GM12878 (cell line): ENCODE measurements around the gene UTS2R. TPM values are rescaled to one million over a fixed set of nuclear protein-coding genes. Genes with fewer than 3 reads are reported as not detected.
A peak's percentile ranks its signal among the peaks of the same experiment; 100 is the strongest.

Experiments
- ATAC-seq: fragments of 200-7000 bp; cut with Tn5 transposase; 3 replicates; pipeline ENCODE4 v1.9.1; 2020; ENCODE audit warnings: mild to moderate bottlenecking, moderate library complexity
- BruUV-seq: library from RNA; stranded (reverse); fragments of 400-500 nt; replicated peaks from 2 replicates; lab custom pipeline; 2021; lab: Mats Ljungman, UMichigan
- CTCF ChIA-PET: fragments of 300-600 bp; sonication (Branson Sonifier 250); formaldehyde crosslinking; extraction: SDS; loops from one replicate; lab custom pipeline; 2021; ENCODE audit warnings: inconsistent platforms; lab: Yijun Ruan, JAX
- POLR2A ChIA-PET: fragments of 350-600 bp; formaldehyde crosslinking; extraction: SDS; loops from one replicate; lab custom pipeline; 2021; ENCODE audit warnings: inconsistent platforms; lab: Charles Lee
- RAD21 ChIA-PET: fragments of 300-600 bp; sonication (Branson Sonifier 250); formaldehyde crosslinking; loops from one replicate; lab custom pipeline; 2023; ENCODE audit warnings: antibody characterized with exemption; ENCODE audit not compliant: unreplicated experiment; lab: Charles Lee
- SMC1A ChIA-PET: fragments of 300-600 bp; sonication (Branson Sonifier 250); formaldehyde crosslinking; loops from one replicate; lab custom pipeline; 2023; ENCODE audit not compliant: unreplicated experiment, uncharacterized antibody; lab: Charles Lee
- DNase-seq: peaks from one replicate; pipeline ENCODE4 v3.0.0-alpha.2; 2011; ENCODE audit warnings: low read depth, low spot score
- FAIRE-seq: peaks from 3 replicates; lab custom pipeline; 2011; peaks lifted over from hg19 to GRCh38; lab: Jason Lieb, UNC
- H2AFZ ChIP-seq: 2 replicates; pipeline ENCODE4 v1.6.0; 2011; ENCODE audit warnings: low read depth, low read length, control low read depth; ENCODE audit not compliant: control insufficient read depth
- H3K27ac ChIP-seq: 2 replicates; pipeline ENCODE4 v1.5.1; 2011; ENCODE audit warnings: control low read depth; ENCODE audit not compliant: control insufficient read depth, insufficient read depth
- H3K27me3 ChIP-seq, 2 experiments: replicated peaks in 1 of 2; 2 replicates each; pipeline versions ENCODE4 v1.6.0 to v1.6.1; 2011; ENCODE audit warnings: low read length in 1 of 2; ENCODE audit not compliant: control insufficient read depth in 2 of 2, insufficient read depth in 2 of 2
- H3K36me3 ChIP-seq, 2 experiments: 2 replicates each; pipeline ENCODE4 v1.5.1; 2011; ENCODE audit warnings: low read length in 1 of 2; ENCODE audit not compliant: control insufficient read depth in 2 of 2, insufficient read depth in 2 of 2
- H3K4me1 ChIP-seq: 2 replicates; pipeline ENCODE4 v1.6.1; 2011; ENCODE audit warnings: mild to moderate bottlenecking, low read length, moderate library complexity, mixed read lengths; ENCODE audit not compliant: control insufficient read depth, insufficient read depth
- H3K4me2 ChIP-seq: 2 replicates; pipeline ENCODE4 v1.6.0; 2011; ENCODE audit warnings: control low read depth; ENCODE audit not compliant: control insufficient read depth, insufficient read depth
- H3K4me3 ChIP-seq: fragments of 200-600 bp; sonication (generic); 2 replicates; pipeline ENCODE4 v1.5.1; 2016
- H3K79me2 ChIP-seq: 2 replicates; pipeline ENCODE4 v1.6.0; 2011; ENCODE audit warnings: low read length; ENCODE audit not compliant: control insufficient read depth, insufficient read depth
- H3K9ac ChIP-seq: 2 replicates; pipeline ENCODE4 v1.8.0; 2011; ENCODE audit warnings: low read length, control low read depth, mixed read lengths; ENCODE audit not compliant: control insufficient read depth, insufficient read depth
- H3K9me3 ChIP-seq: replicated peaks from 3 replicates; pipeline ENCODE4 v1.5.1; 2011; ENCODE audit warnings: mild to moderate bottlenecking, low read length; ENCODE audit not compliant: control insufficient read depth, insufficient read depth
- H4K20me1 ChIP-seq: 2 replicates; pipeline ENCODE4 v1.6.0; 2011; ENCODE audit not compliant: control insufficient read depth, insufficient read depth
- ATF2 ChIP-seq: IDR thresholded peaks from 2 replicates; pipeline ENCODE4 v1.6.1; 2012; ENCODE audit warnings: low read length, inconsistent platforms
- FOS ChIP-seq: IDR thresholded peaks from 3 replicates; pipeline ENCODE4 v1.6.1; 2011; ENCODE audit warnings: borderline replicate concordance; ENCODE audit not compliant: insufficient read length; ENCODE audit errors: extremely low read depth
- IKZF1 ChIP-seq: fragments of 450-650 bp; conservative IDR thresholded peaks from 2 replicates; pipeline ENCODE4 v1.6.1; 2017; ENCODE audit warnings: antibody characterized with exemption, mild to moderate bottlenecking
- JUND ChIP-seq: IDR thresholded peaks from 2 replicates; pipeline ENCODE4 v1.6.1; 2012; ENCODE audit warnings: low read depth, mild to moderate bottlenecking, low read length, improper control_type of control experiment, moderate library complexity
- MEF2A ChIP-seq: IDR thresholded peaks from 2 replicates; pipeline ENCODE4 v1.6.1; 2011; ENCODE audit warnings: low read depth, mild to moderate bottlenecking, low read length, moderate library complexity; ENCODE audit not compliant: insufficient read depth
- MTA2 ChIP-seq: fragments of 450-650 bp; IDR thresholded peaks from 2 replicates; pipeline ENCODE4 v1.6.1; 2016; ENCODE audit warnings: low read depth, mild to moderate bottlenecking, moderate library complexity
- NR2F1 ChIP-seq: fragments of 450-650 bp; conservative IDR thresholded peaks from 2 replicates; pipeline ENCODE4 v1.6.1; 2017; ENCODE audit warnings: mild to moderate bottlenecking
- PML ChIP-seq: IDR thresholded peaks from 2 replicates; pipeline ENCODE4 v1.6.1; 2012; ENCODE audit warnings: low read length, inconsistent platforms
- POLR2A ChIP-seq: IDR thresholded peaks from 2 replicates; pipeline ENCODE4 v1.6.1; 2011; ENCODE audit warnings: low read depth, mild to moderate bottlenecking, low read length
- POLR2AphosphoS5 ChIP-seq: IDR thresholded peaks from 2 replicates; pipeline ENCODE4 v1.6.1; 2011; ENCODE audit warnings: mild to moderate bottlenecking, low read length, inconsistent platforms
- RB1 ChIP-seq: fragments of 450-650 bp; formaldehyde crosslinking; IDR thresholded peaks from 2 replicates; pipeline ENCODE4 v1.6.1; 2017; ENCODE audit warnings: mild to moderate bottlenecking, borderline replicate concordance
- SMC3 ChIP-seq: IDR thresholded peaks from 2 replicates; pipeline ENCODE4 v1.6.1; 2011; ENCODE audit warnings: low read length, improper control_type of control experiment, borderline replicate concordance
- ZNF207 ChIP-seq: fragments of 450-650 bp; IDR thresholded peaks from 2 replicates; pipeline ENCODE4 v1.6.1; 2014; ENCODE audit warnings: antibody characterized with exemption, mild to moderate bottlenecking, borderline replicate concordance
- ZNF217 ChIP-seq: fragments of 450-650 bp; IDR thresholded peaks from 2 replicates; pipeline ENCODE4 v1.6.1; 2017; ENCODE audit warnings: antibody characterized with exemption, mild to moderate bottlenecking
- WGBS: methylation state at CpG from one replicate; pipeline ENCODE4 v1.1.6; 2016; ENCODE audit warnings: low lambda C conversion rate; ENCODE audit not compliant: insufficient replicate concordance, insufficient coverage; ENCODE audit errors: missing lambda C conversion rate; 5-methylcytosine and 5-hydroxymethylcytosine counted together
- in situ Hi-C: fragments of 300-500 bp; cut with MboI; formaldehyde crosslinking; loops from 9 replicates; pipeline ENCODE4 v1.14.3; 2018; ENCODE audit warnings: mixed read lengths
- intact Hi-C: fragments of 100-400 bp; cut with micrococcal nuclease; formaldehyde crosslinking; loops from one replicate; pipeline ENCODE4 v1.14.2; 2022; ENCODE audit not compliant: unreplicated experiment
- polyA plus RNA-seq, 11 experiments: library from polyadenylated mRNA; depleted of rRNA in 4 of 11; unstranded in 6 of 11; stranded (reverse) in 5 of 11; fragments of >200 nt; fragmentation: Nextera tagmentation in 4 of 11; fragmentation: Illumina TruSeq in 1 of 11; extraction: Ambion mirVana in 4 of 11; extraction: Trizol in 1 of 11; gene quantifications; 1 replicate in 1 of 11; 2 replicates in 10 of 11; pipeline versions ENCODE4 v1.2.1 to v1.2.3, GENCODE V29; 2011 to 2016; ENCODE audit warnings: inconsistent platforms in 2 of 11, missing spikeins in 2 of 11, low read depth in 1 of 11
- total RNA-seq, 4 experiments: library from RNA; depleted of rRNA in 3 of 4; stranded (reverse); fragments of >200 nt in 3 of 4; fragmentation: Illumina TruSeq in 1 of 4; extraction: Trizol in 1 of 4; gene quantifications; 2 replicates each; pipeline versions ENCODE4 v1.2.1 to v1.2.3, GENCODE V29; 2013 to 2021
- TF ChIP-seq, protein P1 (sequence below): fragments of 450-650 bp; IDR thresholded peaks from 2 replicates; pipeline ENCODE4 v1.6.1; 2017; ENCODE audit warnings: mild to moderate bottlenecking, moderate library complexity
- TF ChIP-seq, protein P2 (sequence below): IDR thresholded peaks from 2 replicates; pipeline ENCODE4 v1.6.1; 2011; ENCODE audit warnings: borderline replicate concordance, low read depth, mild to moderate bottlenecking, moderate library complexity, mixed read lengths, low read length; ENCODE audit not compliant: insufficient read depth; ENCODE audit errors: extremely low read length
- TF ChIP-seq, protein P3 (sequence below): fragments of 450-650 bp; IDR thresholded peaks from 2 replicates; pipeline ENCODE4 v1.6.1; 2017; ENCODE audit warnings: mild to moderate bottlenecking

UTS2R gene
- total and polyA plus RNA-seq, 10 of the 15 experiments (the other 5 are each of a cell fraction or from before 2014, with no cell fraction given): 0.04 to 0.36 (median 0.11) TPM; not detected in 6

DNA sequence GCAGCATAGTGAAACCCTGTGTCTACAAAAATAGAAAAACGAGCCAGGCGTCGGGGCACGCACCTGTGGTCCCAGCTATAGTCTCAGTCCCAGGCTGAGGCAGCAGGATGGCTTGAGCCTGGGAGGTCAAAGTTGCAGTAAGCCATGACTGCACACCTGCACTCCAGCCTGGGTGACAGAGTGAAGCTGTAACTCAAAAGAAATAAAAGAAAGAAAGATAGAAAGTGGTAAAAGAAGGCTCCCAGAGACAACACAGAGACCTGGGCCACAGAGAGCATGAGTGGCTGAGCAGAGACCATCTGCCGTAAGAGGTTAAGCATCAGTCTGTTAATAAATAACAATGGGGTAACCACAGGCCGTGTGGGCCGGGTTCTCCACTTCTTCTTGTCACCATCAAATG is 31.3 kb downstream of the UTS2R start:
- BruUV-seq: no TSS peak
- ChIA-PET CTCF (interaction anchor here (1.1 to 2.1 kb wide), 2 partner anchors 50 to 52 kb away, joined by 3 to 7 read pairs; no protein-coding TSS in a partner anchor), RAD21 (interaction anchor here (0.9 to 1.5 kb wide), 3 partner anchors 10 to 47 kb away, joined by 3 to 6 read pairs (median 3); no protein-coding TSS in a partner anchor)
- no peak for TF ChIP-seq MEF2A
- no peak for TF ChIP-seq JUND
- TF ChIP-seq MTA2: peak; percentile 58
- TF ChIP-seq, protein P1, sequence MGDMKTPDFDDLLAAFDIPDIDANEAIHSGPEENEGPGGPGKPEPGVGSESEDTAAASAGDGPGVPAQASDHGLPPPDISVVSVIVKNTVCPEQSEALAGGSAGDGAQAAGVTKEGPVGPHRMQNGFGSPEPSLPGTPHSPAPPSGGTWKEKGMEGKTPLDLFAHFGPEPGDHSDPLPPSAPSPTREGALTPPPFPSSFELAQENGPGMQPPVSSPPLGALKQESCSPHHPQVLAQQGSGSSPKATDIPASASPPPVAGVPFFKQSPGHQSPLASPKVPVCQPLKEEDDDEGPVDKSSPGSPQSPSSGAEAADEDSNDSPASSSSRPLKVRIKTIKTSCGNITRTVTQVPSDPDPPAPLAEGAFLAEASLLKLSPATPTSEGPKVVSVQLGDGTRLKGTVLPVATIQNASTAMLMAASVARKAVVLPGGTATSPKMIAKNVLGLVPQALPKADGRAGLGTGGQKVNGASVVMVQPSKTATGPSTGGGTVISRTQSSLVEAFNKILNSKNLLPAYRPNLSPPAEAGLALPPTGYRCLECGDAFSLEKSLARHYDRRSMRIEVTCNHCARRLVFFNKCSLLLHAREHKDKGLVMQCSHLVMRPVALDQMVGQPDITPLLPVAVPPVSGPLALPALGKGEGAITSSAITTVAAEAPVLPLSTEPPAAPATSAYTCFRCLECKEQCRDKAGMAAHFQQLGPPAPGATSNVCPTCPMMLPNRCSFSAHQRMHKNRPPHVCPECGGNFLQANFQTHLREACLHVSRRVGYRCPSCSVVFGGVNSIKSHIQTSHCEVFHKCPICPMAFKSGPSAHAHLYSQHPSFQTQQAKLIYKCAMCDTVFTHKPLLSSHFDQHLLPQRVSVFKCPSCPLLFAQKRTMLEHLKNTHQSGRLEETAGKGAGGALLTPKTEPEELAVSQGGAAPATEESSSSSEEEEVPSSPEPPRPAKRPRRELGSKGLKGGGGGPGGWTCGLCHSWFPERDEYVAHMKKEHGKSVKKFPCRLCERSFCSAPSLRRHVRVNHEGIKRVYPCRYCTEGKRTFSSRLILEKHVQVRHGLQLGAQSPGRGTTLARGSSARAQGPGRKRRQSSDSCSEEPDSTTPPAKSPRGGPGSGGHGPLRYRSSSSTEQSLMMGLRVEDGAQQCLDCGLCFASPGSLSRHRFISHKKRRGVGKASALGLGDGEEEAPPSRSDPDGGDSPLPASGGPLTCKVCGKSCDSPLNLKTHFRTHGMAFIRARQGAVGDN: peak; percentile 74
- TF ChIP-seq NR2F1: peak; percentile 76
- TF ChIP-seq POLR2AphosphoS5: no peak
- no peak for TF ChIP-seq SMC3
- TF ChIP-seq POLR2A: no peak
- no peak for TF ChIP-seq RB1
- TF ChIP-seq, protein P2, sequence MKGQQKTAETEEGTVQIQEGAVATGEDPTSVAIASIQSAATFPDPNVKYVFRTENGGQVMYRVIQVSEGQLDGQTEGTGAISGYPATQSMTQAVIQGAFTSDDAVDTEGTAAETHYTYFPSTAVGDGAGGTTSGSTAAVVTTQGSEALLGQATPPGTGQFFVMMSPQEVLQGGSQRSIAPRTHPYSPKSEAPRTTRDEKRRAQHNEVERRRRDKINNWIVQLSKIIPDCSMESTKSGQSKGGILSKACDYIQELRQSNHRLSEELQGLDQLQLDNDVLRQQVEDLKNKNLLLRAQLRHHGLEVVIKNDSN: no peak
- peak; percentile 39; the same call in 1 of the 2 replicates for TF ChIP-seq IKZF1
- no peak for TF ChIP-seq PML
- no peak for TF ChIP-seq FOS
- no peak for TF ChIP-seq ZNF217
- no peak for TF ChIP-seq ZNF207
- TF ChIP-seq ATF2: no peak
- TF ChIP-seq, protein P3, sequence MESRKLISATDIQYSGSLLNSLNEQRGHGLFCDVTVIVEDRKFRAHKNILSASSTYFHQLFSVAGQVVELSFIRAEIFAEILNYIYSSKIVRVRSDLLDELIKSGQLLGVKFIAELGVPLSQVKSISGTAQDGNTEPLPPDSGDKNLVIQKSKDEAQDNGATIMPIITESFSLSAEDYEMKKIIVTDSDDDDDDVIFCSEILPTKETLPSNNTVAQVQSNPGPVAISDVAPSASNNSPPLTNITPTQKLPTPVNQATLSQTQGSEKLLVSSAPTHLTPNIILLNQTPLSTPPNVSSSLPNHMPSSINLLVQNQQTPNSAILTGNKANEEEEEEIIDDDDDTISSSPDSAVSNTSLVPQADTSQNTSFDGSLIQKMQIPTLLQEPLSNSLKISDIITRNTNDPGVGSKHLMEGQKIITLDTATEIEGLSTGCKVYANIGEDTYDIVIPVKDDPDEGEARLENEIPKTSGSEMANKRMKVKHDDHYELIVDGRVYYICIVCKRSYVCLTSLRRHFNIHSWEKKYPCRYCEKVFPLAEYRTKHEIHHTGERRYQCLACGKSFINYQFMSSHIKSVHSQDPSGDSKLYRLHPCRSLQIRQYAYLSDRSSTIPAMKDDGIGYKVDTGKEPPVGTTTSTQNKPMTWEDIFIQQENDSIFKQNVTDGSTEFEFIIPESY: no peak

More for the DNA sequence above, 31.3 kb downstream of the UTS2R start:
- ATAC-seq (peak; percentile 93), DNase-seq (peak; percentile 45), FAIRE-seq (no peak)
- in situ Hi-C loops: no loop called here
- H3K9ac ChIP-seq: no peak overlapping the region
- no peaks in the 10 kb centered on the region for H3K9me3 ChIP-seq
- 73% methylated on average over 7 of the region's 7 CpGs for WGBS
- no peaks in the 10 kb centered on the region for H4K20me1 ChIP-seq
- no peak overlapping the region for H3K27ac ChIP-seq
- no peak overlapping the region for H2AFZ ChIP-seq
- H3K79me2 ChIP-seq: no peaks in the 10 kb centered on the region
- no peak overlapping the region for H3K4me3 ChIP-seq
- H3K4me1 ChIP-seq: peaks cover 6% of the 10 kb centered on the region; the same call in 1 of the 2 replicates
- H3K36me3 ChIP-seq: peaks cover 2 to 12% of the 10 kb centered on the region in 2 experiments; a peak in 3 of 4 replicates
- intact Hi-C loops: loop anchor here (5.0 kb wide), 1 partner anchor 36 kb away; no protein-coding TSS in a partner anchor
- POLR2A ChIA-PET: interaction anchor here (1.2 kb wide), 1 partner anchor 32 kb away, joined by 3 read pairs; no protein-coding TSS in a partner anchor
- H3K4me2 ChIP-seq: no peak overlapping the region
- SMC1A ChIA-PET: interaction anchor here (0.9 to 1.6 kb wide), 2 partner anchors 17 to 30 kb away, joined by 3 to 7 read pairs; no protein-coding TSS in a partner anchor
- no peaks in the 10 kb centered on the region for H3K27me3 ChIP-seq
